Renal pelvis (tissue), 4 donors: ENCODE results near the gene CDK9. TPM values are rescaled to one million over a fixed set of nuclear protein-coding genes. Genes with fewer than 3 reads are reported as not detected.
"Not testable (repeated sequence)": the region's sequence is repeated elsewhere in the genome, so short reads cannot be mapped to it uniquely, and the experiment has no call there.

Source experiments
- DNase-seq: peaks from one replicate; pipeline ENCODE4 v3.0.0-alpha.2; 2013
- polyA plus RNA-seq, 3 donors: library from polyadenylated mRNA; unstranded; fragments of 120-200 nt; gene quantifications; one replicate each; pipeline ENCODE4 v1.2.1, GENCODE V29; 2013; ENCODE audit not compliant: insufficient read length in 3 of 3

CDK9 gene
- polyA plus RNA-seq, 3 donors = 74.6 to 78.2 (median 77.1) TPM

- no peak for DNase-seq
These were observed 30.5 kb upstream of the CDK9 start for GRCh38 chr9:127755061-127756060.

- no peak for DNase-seq
These were observed 29.6 kb upstream of the CDK9 start for GRCh38 chr9:127756233-127756632.

GRCh38 chr9:127756776-127757175, 29.1 kb upstream of the CDK9 start:
- DNase-seq = not testable (repeated sequence)

- DNase-seq = no peak
These were observed 27.0 kb upstream of the CDK9 start for GRCh38 chr9:127758843-127759242.

GRCh38 chr9:127761061-127761460, 24.8 kb upstream of the CDK9 start:
- no peak for DNase-seq

- no peak for DNase-seq
These were observed 24.3 kb upstream of the CDK9 start for GRCh38 chr9:127761491-127761956.

GRCh38 chr9:127762111-127762676, 23.6 kb upstream of the CDK9 start:
- no peak for DNase-seq

- DNase-seq = no peak
These were observed 21.9 kb upstream of the CDK9 start for GRCh38 chr9:127763918-127764384.

- no peak for DNase-seq
These were observed 20.4 kb upstream of the CDK9 start for GRCh38 chr9:127765418-127765817.

- no peak for DNase-seq
These were observed 18.4 kb upstream of the CDK9 start for GRCh38 chr9:127767410-127767809.

GRCh38 chr9:127767909-127768331, 17.9 kb upstream of the CDK9 start:
- no peak for DNase-seq

GRCh38 chr9:127768698-127769097, 17.1 kb upstream of the CDK9 start:
- no peak for DNase-seq

GRCh38 chr9:127769101-127769500, 16.7 kb upstream of the CDK9 start:
- DNase-seq = no peak

GRCh38 chr9:127769929-127770582, 15.8 kb upstream of the CDK9 start:
- DNase-seq = no peak

- DNase-seq = no peak
These were observed 15.3 kb upstream of the CDK9 start for GRCh38 chr9:127770583-127770904.

- peak; percentile 97 for DNase-seq
These were observed 14.8 kb upstream of the CDK9 start for GRCh38 chr9:127770905-127771569.

- DNase-seq = no peak
These were observed 14.2 kb upstream of the CDK9 start for GRCh38 chr9:127771570-127772189.

GRCh38 chr9:127772603-127773002, 13.2 kb upstream of the CDK9 start:
- no peak for DNase-seq

GRCh38 chr9:127773272-127773671, 12.6 kb upstream of the CDK9 start:
- no peak for DNase-seq

GRCh38 chr9:127773981-127774380, 11.9 kb upstream of the CDK9 start:
- no peak for DNase-seq

GRCh38 chr9:127776195-127776923, 9.5 kb upstream of the CDK9 start:
- DNase-seq = no peak
